Natural killer cell (primary cell): ENCODE results near the gene WDR43. TPM values are rescaled to one million over a fixed set of nuclear protein-coding genes. Genes with fewer than 3 reads are reported as not detected.

ENCODE experiments used
- ATAC-seq, 3 donors: fragments of 150-1000 bp in 2 of 3; fragments of 200-7000 bp in 1 of 3; cut with Tn5 transposase; 1 replicate in 1 of 3; 2 replicates in 2 of 3; pipeline ENCODE4 v1.10.0; 2021; ENCODE audit warnings: mild to moderate bottlenecking in 2 of 3, moderate library complexity in 2 of 3
- DNase-seq, 2 donors: peaks; one replicate each; pipeline versions ENCODE4 v3.0.0 to v3.0.0-alpha.2; 2013 to 2021; ENCODE audit warnings: mixed read lengths in 1 of 2
- H3K27ac ChIP-seq: one replicate; pipeline ENCODE4 v1.5.1; 2013; ENCODE audit warnings: mild to moderate bottlenecking, low read length
- H3K27me3 ChIP-seq: one replicate; pipeline ENCODE4 v1.6.1; 2013; ENCODE audit warnings: low read length; ENCODE audit not compliant: control insufficient read depth, insufficient read depth
- H3K36me3 ChIP-seq: one replicate; pipeline ENCODE4 v1.6.1; 2013; ENCODE audit warnings: low read length; ENCODE audit not compliant: control insufficient read depth, insufficient read depth
- H3K4me1 ChIP-seq: one replicate; pipeline ENCODE4 v1.6.1; 2013; ENCODE audit warnings: low read length; ENCODE audit not compliant: control insufficient read depth, insufficient read depth
- H3K4me3 ChIP-seq: one replicate; pipeline ENCODE4 v1.5.1; 2013; ENCODE audit warnings: low read length
- H3K9me3 ChIP-seq: one replicate; pipeline ENCODE4 v1.6.1; 2013; ENCODE audit warnings: low read length; ENCODE audit not compliant: control insufficient read depth, insufficient read depth
- H3K27ac Mint-ChIP-seq, 2 donors: one replicate each; pipeline ENCODE4 v1.8.0; 2022; ENCODE audit warnings: mild to moderate bottlenecking in 2 of 2, mixed read lengths in 2 of 2, moderate library complexity in 1 of 2
- H3K27me3 Mint-ChIP-seq, 2 donors: one replicate each; pipeline ENCODE4 v1.8.0; 2022; ENCODE audit warnings: low read depth in 2 of 2, mixed read lengths in 2 of 2
- H3K36me3 Mint-ChIP-seq: one replicate; pipeline ENCODE4 v1.8.0; 2022; ENCODE audit warnings: mixed read lengths
- H3K4me1 Mint-ChIP-seq, 2 donors: one replicate each; pipeline ENCODE4 v1.8.0; 2022; ENCODE audit warnings: mixed read lengths in 2 of 2
- H3K4me3 Mint-ChIP-seq: one replicate; pipeline ENCODE4 v1.8.0; 2022; ENCODE audit warnings: mild to moderate bottlenecking, moderate library complexity, mixed read lengths
- H3K9me3 Mint-ChIP-seq, 2 donors: one replicate each; pipeline ENCODE4 v1.8.0; 2022; ENCODE audit warnings: mixed read lengths in 2 of 2
- WGBS: methylation state at CpG from one replicate; pipeline ENCODE4 v1.1.7; 2013; ENCODE audit warnings: missing lambda C conversion rate; ENCODE audit not compliant: insufficient coverage; 5-methylcytosine and 5-hydroxymethylcytosine counted together
- intact Hi-C: fragments of 100-400 bp; cut with micrococcal nuclease; formaldehyde crosslinking; loops from one replicate; pipeline ENCODE4 v1.14.2; 2022
- total RNA-seq, 4 donors: library from RNA; stranded (reverse); fragments of 120-200 nt in 1 of 4; gene quantifications; one replicate each; pipeline versions ENCODE4 v1.2.3 to v1.2.4, GENCODE V29; 2013 to 2022
- TF ChIP-seq, protein P1 (sequence below): fragments of 200-600 bp; IDR thresholded peaks from one replicate; pipeline ENCODE4 v1.8.0; 2022; ENCODE audit warnings: antibody characterized with exemption

Gene WDR43
- total RNA-seq, 3 donors from 2014 or later (not counting 1 experiment from before 2014, with no cell fraction given): 45.1 to 53.2 (median 49.1) TPM

DNA sequence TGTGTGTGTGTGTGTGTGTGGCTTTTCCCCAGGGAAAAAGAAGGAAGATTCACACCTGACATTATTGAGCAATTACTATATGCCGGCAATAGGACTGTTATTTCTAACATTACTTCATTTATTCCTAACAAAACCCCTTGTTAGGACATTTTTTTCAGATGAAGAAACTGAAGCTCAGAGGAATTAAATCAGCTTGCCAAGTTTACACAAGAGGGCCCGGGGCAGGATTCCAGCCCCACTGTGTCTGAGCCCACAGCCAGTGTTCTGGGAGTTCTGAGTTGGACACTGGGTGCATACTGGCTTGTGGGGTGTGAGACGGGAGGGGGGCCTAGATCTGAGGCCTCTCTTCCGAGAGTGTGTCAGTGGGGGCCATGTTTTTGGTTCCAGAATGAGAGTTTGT lies 96.6 kb downstream of the WDR43 start:
- H3K27me3 ChIP-seq: no peaks in the 10 kb centered on the region
- no peaks in the 10 kb centered on the region for H3K9me3 Mint-ChIP-seq
- no peak overlapping the region for H3K4me3 Mint-ChIP-seq
- 75% methylated on average over 3 of the region's 4 CpGs for WGBS
- H3K27ac Mint-ChIP-seq: peak overlapping the region in 1 of 2 donors; percentile 29
- H3K4me1 Mint-ChIP-seq: peaks cover 11 to 12% of the 10 kb centered on the region in 2 donors
- intact Hi-C loops: no loop called here
- H3K27ac ChIP-seq: no peak overlapping the region
- ATAC-seq: no peak
- no peaks in the 10 kb centered on the region for H3K36me3 ChIP-seq
- H3K36me3 Mint-ChIP-seq: no peaks in the 10 kb centered on the region
- H3K4me3 ChIP-seq: no peak overlapping the region
- H3K4me1 ChIP-seq: peaks cover 10% of the 10 kb centered on the region
- TF ChIP-seq, protein P1, sequence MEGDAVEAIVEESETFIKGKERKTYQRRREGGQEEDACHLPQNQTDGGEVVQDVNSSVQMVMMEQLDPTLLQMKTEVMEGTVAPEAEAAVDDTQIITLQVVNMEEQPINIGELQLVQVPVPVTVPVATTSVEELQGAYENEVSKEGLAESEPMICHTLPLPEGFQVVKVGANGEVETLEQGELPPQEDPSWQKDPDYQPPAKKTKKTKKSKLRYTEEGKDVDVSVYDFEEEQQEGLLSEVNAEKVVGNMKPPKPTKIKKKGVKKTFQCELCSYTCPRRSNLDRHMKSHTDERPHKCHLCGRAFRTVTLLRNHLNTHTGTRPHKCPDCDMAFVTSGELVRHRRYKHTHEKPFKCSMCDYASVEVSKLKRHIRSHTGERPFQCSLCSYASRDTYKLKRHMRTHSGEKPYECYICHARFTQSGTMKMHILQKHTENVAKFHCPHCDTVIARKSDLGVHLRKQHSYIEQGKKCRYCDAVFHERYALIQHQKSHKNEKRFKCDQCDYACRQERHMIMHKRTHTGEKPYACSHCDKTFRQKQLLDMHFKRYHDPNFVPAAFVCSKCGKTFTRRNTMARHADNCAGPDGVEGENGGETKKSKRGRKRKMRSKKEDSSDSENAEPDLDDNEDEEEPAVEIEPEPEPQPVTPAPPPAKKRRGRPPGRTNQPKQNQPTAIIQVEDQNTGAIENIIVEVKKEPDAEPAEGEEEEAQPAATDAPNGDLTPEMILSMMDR: no peak
- DNase-seq: no peak
- H3K9me3 ChIP-seq: no peaks in the 10 kb centered on the region
- no peaks in the 10 kb centered on the region for H3K27me3 Mint-ChIP-seq

DNA sequence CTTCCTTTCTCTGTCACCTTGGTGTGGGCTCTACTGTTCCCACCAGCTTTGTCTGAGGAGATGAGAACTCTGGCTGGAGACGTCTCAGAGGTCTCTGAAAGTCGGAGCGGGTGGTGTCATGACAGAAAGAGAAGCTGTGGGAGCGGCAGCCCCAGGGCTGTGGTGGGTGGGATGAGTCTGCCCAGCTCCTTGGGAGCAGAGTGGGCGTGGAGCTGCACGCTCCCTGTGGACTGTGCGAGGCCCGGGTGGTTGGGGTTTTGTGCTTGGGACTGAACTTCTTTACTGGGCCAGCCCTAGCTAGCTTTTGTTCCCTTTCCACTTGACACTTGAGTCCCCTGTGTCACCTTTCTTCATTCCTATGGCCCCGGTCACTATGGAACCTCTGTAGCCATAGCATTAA lies 97.0 kb downstream of the WDR43 start:
- Histone ChIP-seq H3K27ac (no peak overlapping the region), H3K9me3 (no peaks in the 10 kb centered on the region), H3K4me3 (no peak overlapping the region), H3K36me3 (no peaks in the 10 kb centered on the region), H3K4me1 (peaks cover 5% of the 10 kb centered on the region), H3K27me3 (no peaks in the 10 kb centered on the region)
- no peak for DNase-seq
- WGBS: 91% methylated on average over 9 of the region's 9 CpGs
- H3K27me3 Mint-ChIP-seq: no peaks in the 10 kb centered on the region
- H3K36me3 Mint-ChIP-seq: no peaks in the 10 kb centered on the region
- intact Hi-C loops: no loop called here
- peaks cover 7 to 8% of the 10 kb centered on the region in 2 donors for H3K4me1 Mint-ChIP-seq
- H3K27ac Mint-ChIP-seq: peak overlapping the region in 1 of 2 donors; percentile 29
- TF ChIP-seq, protein P1: no peak
- H3K4me3 Mint-ChIP-seq: no peak overlapping the region
- H3K9me3 Mint-ChIP-seq: no peaks in the 10 kb centered on the region
- ATAC-seq: no peak

- Mint-ChIP-seq H3K4me1 (peaks cover 0 to 6% of the 10 kb centered on the region in 2 donors), H3K9me3 (no peaks in the 10 kb centered on the region), H3K36me3 (no peaks in the 10 kb centered on the region), H3K27me3 (no peaks in the 10 kb centered on the region), H3K4me3 (no peak overlapping the region), H3K27ac (no peak overlapping the region)
- Histone ChIP-seq H3K36me3 (no peaks in the 10 kb centered on the region), H3K27me3 (no peaks in the 10 kb centered on the region), H3K27ac (no peak overlapping the region), H3K4me1 (no peaks in the 10 kb centered on the region), H3K4me3 (no peak overlapping the region), H3K9me3 (no peaks in the 10 kb centered on the region)
- intact Hi-C loops: no loop called here
- DNase-seq: no peak
- ATAC-seq: no peak
- TF ChIP-seq, protein P1: no peak
- 79% methylated on average over 4 of the region's 6 CpGs for WGBS
Measured at GRCh38 chr2:28993206-28993960, 98.9 kb downstream of the WDR43 start.

- Histone ChIP-seq H3K27ac (no peak overlapping the region), H3K4me1 (peaks cover 2% of the 10 kb centered on the region), H3K4me3 (no peak overlapping the region), H3K27me3 (no peaks in the 10 kb centered on the region), H3K9me3 (no peaks in the 10 kb centered on the region), H3K36me3 (no peaks in the 10 kb centered on the region)
- TF ChIP-seq, protein P1: no peak
- intact Hi-C loops: no loop called here
- DNase-seq (no peak), ATAC-seq (no peak)
- H3K9me3 Mint-ChIP-seq: no peaks in the 10 kb centered on the region
- no peaks in the 10 kb centered on the region for H3K36me3 Mint-ChIP-seq
- WGBS: 93% methylated on average over 10 of the region's 10 CpGs
- H3K4me3 Mint-ChIP-seq: no peak overlapping the region
- no peak overlapping the region for H3K27ac Mint-ChIP-seq
- peaks cover 0 to 11% of the 10 kb centered on the region in 2 donors for H3K4me1 Mint-ChIP-seq
- no peaks in the 10 kb centered on the region for H3K27me3 Mint-ChIP-seq
Measured at GRCh38 chr2:28994074-28994473, 99.6 kb downstream of the WDR43 start.
